Measurements from ENCODE around the gene TMEM269. TPM values are rescaled to one million over a fixed set of nuclear protein-coding genes. Genes with fewer than 3 reads are reported as not detected.
A peak's percentile ranks its signal among the peaks of the same experiment; 100 is the strongest.
"Not testable (repeated sequence)": the region's sequence is repeated elsewhere in the genome, so short reads cannot be mapped to it uniquely, and the experiment has no call there.

Gene TMEM269
- total RNA-seq, 2 experiments from 2014 or later = 0.12 TPM; not detected in 1

DNA sequence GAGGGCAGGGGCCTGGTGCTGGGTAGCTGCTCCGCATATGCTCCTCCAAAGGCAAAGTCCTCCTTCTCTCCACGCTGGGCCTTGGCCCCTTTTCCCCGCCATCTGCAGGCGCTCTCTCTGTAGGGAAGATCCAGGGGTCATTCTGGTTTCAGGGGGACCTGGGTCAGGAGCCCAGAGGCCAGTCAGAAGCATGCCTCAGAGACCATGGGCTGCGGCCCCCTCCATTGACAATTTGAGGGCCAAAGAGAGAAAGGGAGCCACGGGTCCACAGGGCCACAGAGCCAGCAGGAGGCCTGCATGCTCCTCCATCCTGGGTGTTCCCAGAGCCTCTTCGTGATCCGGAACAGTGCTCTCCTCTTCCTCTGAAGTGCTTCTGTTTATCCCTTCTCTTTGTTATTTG, 42.6 kb upstream of the TMEM269 start:
- Mint-ChIP-seq H3K27ac (no peak overlapping the region), H3K4me1 (peaks cover 3% of the 10 kb centered on the region), H3K4me3 (no peak overlapping the region), H3K27me3 (no peaks in the 10 kb centered on the region), H3K9me3 (ENCODE audit: low read depth) (no peaks in the 10 kb centered on the region), H3K36me3 (peaks cover 3% of the 10 kb centered on the region)
- DNase-seq (no peak), ATAC-seq (no peak)
- CTCF ChIA-PET = interaction anchor here (1.5 kb wide), 1 partner anchor 331 kb away, joined by 4 read pairs; no protein-coding TSS in a partner anchor

DNA sequence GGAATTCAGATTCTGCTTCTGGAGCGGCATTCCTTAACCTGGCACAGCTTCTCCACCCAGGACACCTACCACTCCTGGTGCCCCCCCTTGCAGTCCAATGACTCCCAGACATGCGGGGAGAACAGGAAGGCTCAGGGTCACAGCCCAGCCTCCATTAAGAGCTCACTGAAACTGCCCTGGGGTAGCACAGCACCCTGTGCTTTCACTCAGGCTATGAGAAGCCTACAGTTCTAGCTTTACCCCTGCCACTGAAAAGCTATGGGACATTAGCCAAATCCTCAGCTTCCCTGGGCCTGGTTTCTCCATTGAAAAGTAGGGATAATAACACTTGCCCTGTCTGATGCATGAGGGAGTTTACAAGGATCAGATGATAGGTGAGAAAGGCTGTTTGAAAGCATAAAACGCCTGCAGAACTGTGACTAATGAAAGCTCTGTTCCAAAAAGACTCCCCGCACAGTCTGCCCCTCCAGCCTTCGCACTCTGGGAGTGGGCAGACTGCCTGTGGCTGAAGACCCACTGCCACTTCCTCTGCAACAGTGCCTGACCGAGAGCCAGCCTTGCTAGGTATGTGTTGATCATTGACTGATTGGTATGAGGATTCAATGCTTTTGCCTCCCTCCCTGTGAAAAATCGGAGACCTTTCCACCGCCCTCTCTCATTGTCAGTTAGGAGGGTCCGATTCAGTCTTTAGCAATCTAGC, 42.0 kb upstream of the TMEM269 start:
- no peak overlapping the region for H3K27ac Mint-ChIP-seq
- H3K4me1 Mint-ChIP-seq = no peaks in the 10 kb centered on the region
- no peak for ATAC-seq
- no peaks in the 10 kb centered on the region for H3K27me3 Mint-ChIP-seq
- no peak for DNase-seq
- H3K4me3 Mint-ChIP-seq = no peak overlapping the region
- no peaks in the 10 kb centered on the region for H3K9me3 Mint-ChIP-seq (ENCODE audit: low read depth)
- peaks cover 3% of the 10 kb centered on the region for H3K36me3 Mint-ChIP-seq
- CTCF ChIA-PET = interaction anchor here (1.5 kb wide), 1 partner anchor 331 kb away, joined by 4 read pairs; no protein-coding TSS in a partner anchor

DNA sequence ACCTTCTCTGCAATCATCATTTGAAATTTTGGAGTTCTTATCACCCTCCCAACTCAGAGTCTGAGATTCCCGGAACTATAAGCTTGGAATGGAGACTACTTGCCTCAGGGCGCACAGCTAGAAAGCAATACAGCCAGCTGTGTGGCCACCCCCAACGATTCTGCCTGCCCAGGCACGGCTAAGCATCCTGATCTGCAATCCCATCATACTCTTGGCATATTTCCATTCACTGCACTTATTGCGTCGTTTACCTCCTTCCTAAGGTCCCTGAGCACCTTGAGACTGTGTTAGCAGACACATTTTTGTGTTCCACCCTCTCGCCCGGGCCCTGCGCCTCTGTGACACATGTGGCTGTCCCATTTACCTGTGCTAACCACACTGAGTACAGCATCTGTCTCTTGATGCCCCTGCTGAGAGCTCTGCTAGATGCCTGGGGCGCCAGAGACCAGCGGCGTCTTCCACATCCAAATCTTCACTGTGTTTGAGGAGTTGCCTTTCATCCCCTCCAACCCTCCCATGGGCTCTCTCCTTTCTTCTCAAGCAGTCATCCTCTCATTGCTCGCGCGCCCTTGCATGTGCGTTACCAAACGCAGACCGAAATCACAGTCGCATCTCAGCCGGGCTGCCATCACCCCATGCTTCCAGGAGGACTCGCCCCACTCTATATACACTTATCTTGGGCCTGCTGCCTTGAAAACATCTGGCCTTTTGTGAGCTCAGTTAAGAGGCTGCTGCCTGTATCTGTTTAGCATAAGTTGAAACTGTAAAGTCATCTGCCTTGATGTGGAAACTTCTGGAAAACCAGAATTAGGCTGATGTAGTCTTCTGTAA, 41.3 kb upstream of the TMEM269 start:
- H3K9me3 Mint-ChIP-seq (ENCODE audit: low read depth) = no peaks in the 10 kb centered on the region
- ATAC-seq (no peak), DNase-seq (no peak)
- H3K27me3 Mint-ChIP-seq = no peaks in the 10 kb centered on the region
- no peaks in the 10 kb centered on the region for H3K4me1 Mint-ChIP-seq
- no peak overlapping the region for H3K27ac Mint-ChIP-seq
- H3K4me3 Mint-ChIP-seq = no peak overlapping the region
- CTCF ChIA-PET = no interaction called here
- H3K36me3 Mint-ChIP-seq = peaks cover 3% of the 10 kb centered on the region

DNA sequence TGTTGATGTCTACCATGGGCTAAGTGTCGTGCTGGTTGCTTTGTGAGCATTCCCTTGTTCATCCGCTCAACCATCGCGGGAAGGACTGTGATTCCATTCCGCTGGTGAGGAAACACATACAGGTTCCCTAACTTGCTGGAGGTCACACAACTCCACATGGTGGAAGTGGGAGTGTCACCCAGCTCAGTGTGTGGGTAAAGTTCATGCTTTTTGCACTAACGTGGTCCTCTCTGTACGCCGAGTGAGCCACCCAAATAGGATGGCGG, 40.7 kb upstream of the TMEM269 start:
- H3K27ac Mint-ChIP-seq = no peak overlapping the region
- ATAC-seq = no peak

DNA sequence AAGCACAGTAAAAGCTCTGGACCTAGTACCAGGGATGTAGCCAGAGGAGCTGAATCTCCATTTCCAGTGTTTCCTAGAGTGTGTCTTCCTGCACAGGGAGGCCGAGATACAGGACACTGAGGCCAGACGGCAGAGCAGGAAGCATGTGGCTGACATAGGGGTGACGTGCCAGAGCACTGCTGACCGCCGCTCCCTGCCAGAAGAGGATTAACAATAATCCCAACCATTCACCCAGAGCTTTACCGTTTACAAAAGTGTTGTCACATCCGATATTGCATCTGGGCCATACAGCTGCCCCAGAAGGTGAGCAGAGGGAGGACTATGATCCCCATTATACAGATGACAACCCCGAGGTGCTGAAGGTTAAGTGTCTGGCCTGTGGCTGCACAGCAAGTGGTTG, 38.9 kb upstream of the TMEM269 start:
- CTCF ChIA-PET = interaction anchor here (0.7 to 1.4 kb wide), 5 partner anchors 76 to 171 kb away, joined by 3 to 5 read pairs (median 3); no protein-coding TSS in a partner anchor
- H3K27ac Mint-ChIP-seq = no peak overlapping the region
- H3K27me3 Mint-ChIP-seq = no peaks in the 10 kb centered on the region
- DNase-seq (no peak), ATAC-seq (no peak)
- H3K9me3 Mint-ChIP-seq (ENCODE audit: low read depth) = no peaks in the 10 kb centered on the region
- no peaks in the 10 kb centered on the region for H3K4me1 Mint-ChIP-seq
- no peak overlapping the region for H3K4me3 Mint-ChIP-seq
- peaks cover 13% of the 10 kb centered on the region for H3K36me3 Mint-ChIP-seq

More for the DNA sequence above, 40.7 kb upstream of the TMEM269 start:
- Mint-ChIP-seq H3K27me3 (no peaks in the 10 kb centered on the region), H3K36me3 (peaks cover 3% of the 10 kb centered on the region), H3K4me1 (no peaks in the 10 kb centered on the region), H3K9me3 (ENCODE audit: low read depth) (no peaks in the 10 kb centered on the region), H3K4me3 (no peak overlapping the region)
- CTCF ChIA-PET = no interaction called here
- no peak for DNase-seq

DNA sequence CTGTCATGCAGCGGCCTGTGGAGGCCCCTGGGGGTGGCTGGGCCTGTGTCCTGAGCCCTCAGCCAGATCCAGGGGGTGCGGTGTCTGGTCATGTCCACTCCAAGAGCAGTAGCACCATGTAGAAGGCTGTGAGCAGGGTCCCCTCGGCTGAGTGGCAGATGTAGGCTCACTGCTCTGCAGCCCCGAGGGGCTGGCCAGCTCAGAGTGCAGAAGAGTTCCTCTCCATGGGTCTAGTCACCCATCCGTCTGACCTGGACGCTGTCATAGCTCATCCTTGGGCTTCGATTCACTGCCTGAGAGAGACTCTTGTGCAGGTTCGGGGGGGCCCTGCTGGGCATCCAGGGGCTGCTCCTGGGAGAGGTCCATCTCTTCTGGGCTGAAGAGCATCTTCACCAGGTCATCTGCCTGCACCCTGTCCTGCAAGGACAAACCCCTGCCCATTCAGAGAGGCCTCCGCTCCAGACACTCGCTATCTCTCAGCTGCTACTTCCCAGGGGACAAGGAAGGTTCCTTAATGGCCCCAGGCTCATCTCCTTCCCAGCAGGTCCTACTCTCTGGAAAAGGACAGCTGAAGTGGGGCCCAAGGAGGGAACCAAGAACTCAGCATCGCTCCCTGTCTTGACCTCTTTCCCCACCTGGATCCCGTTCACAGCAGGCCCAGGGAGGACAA, 38.2 kb upstream of the TMEM269 start:
- CTCF ChIA-PET = interaction anchor here (0.7 to 1.4 kb wide), 6 partner anchors 12 to 168 kb away, joined by 3 to 5 read pairs (median 4); no protein-coding TSS in a partner anchor
- Mint-ChIP-seq H3K27ac (no peak overlapping the region), H3K9me3 (ENCODE audit: low read depth) (no peaks in the 10 kb centered on the region), H3K4me3 (no peak overlapping the region), H3K4me1 (no peaks in the 10 kb centered on the region), H3K36me3 (peaks cover 14% of the 10 kb centered on the region), H3K27me3 (no peaks in the 10 kb centered on the region)
- no peak for ATAC-seq
- DNase-seq = no peak

DNA sequence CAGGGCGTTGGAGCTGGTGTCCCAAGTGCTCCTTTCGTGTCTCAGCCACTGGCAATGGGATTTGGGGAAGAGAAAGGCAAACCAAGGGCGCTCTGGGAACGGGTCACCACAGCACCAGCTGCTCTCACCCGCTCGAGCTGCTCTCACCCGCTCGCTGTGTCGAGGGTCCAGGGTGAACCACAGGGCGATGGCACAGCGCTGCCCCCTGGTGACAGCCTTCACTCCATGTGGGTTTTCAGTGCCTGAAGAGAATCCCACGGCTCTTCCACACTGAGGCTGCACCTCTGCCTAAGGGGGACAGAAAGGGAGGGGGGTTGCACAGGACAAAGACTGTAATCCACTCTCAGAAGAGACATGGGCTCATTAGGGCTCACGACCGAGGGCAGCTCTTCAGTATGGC, 37.7 kb upstream of the TMEM269 start:
- peaks cover 20% of the 10 kb centered on the region for H3K36me3 Mint-ChIP-seq
- CTCF ChIA-PET = interaction anchor here (0.7 to 1.4 kb wide), 6 partner anchors 13 to 169 kb away, joined by 3 to 5 read pairs (median 4); no protein-coding TSS in a partner anchor

DNA sequence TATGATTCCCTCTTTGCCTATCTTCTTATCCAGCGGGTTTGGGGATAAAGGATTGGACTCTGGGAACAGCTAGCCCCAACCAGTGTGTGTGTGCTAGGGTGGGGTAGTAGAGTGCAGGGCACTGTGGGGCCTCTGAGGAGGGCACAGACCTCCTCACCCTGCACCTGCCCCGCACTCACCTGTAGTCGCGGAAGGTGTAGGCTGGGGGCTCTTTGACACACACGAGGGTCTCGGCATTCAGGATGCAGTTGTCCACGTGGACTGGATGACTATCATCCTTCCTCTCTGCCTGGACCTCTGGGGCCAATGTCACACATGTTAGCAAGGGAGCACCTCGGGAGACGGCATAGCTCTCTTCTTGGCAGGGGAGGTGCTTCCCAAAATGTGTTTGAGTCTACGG, 36.8 kb upstream of the TMEM269 start:
- Mint-ChIP-seq H3K9me3 (ENCODE audit: low read depth) (no peaks in the 10 kb centered on the region), H3K27me3 (no peaks in the 10 kb centered on the region), H3K27ac (no peak overlapping the region), H3K36me3 (peaks cover 26% of the 10 kb centered on the region), H3K4me3 (no peak overlapping the region), H3K4me1 (no peaks in the 10 kb centered on the region)
- CTCF ChIA-PET = no interaction called here
- ATAC-seq (no peak), DNase-seq (no peak)

More for the DNA sequence above, 37.7 kb upstream of the TMEM269 start:
- no peak for DNase-seq
- H3K4me3 Mint-ChIP-seq = no peak overlapping the region
- H3K9me3 Mint-ChIP-seq (ENCODE audit: low read depth) = no peaks in the 10 kb centered on the region
- H3K4me1 Mint-ChIP-seq = no peaks in the 10 kb centered on the region
- peak; percentile 57 for ATAC-seq
- H3K27me3 Mint-ChIP-seq = no peaks in the 10 kb centered on the region
- H3K27ac Mint-ChIP-seq = no peak overlapping the region

DNA sequence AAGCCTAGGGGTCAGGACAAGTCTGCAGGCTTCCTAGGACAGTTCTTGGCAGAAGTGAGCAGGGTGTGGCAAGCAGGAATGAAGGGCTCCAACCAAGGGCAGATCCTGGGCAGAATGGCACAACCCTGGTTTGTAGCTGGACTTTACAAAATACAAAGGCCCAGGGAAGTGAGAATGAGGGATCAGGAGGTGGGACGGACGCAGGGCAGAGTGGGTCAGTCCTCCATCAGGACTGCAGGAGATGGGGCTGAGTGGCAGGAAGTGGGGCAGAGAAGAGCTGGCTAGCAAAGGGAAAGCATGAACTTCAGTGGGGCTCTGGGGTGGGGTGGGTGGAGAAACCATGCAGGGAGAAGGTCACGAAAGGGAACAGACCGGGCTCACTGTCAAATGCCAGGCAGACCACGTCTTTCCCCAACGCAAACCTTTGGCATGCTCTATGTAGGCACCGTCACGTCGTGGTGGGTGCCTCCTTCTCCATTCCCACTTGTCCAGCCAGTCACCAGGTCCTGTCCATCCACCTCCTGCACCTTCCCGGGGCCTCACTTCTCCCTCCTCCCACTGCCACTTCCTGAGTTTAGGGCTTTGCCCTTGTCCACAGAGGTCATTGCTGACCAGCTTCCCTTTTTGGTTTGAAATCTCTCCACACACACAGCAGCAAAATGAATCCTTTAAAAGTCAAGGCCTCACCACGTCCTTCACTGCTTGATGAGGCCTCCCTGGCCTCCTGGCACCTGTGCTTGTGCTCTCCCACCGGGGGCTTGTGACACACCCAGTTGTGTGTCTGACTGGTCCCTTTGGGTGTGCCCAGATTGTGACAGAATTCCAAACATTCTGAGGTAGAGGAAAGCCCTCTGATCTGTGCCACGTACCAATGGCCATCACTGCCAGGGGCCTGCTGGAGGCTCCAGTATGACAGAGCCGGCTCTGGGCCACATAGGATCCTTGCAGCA, 36.1 kb upstream of the TMEM269 start:
- ATAC-seq = no peak
- Mint-ChIP-seq H3K4me1 (no peaks in the 10 kb centered on the region), H3K9me3 (ENCODE audit: low read depth) (no peaks in the 10 kb centered on the region), H3K36me3 (peaks cover 28% of the 10 kb centered on the region), H3K27me3 (no peaks in the 10 kb centered on the region), H3K4me3 (no peak overlapping the region), H3K27ac (no peak overlapping the region)
- DNase-seq = no peak
- CTCF ChIA-PET = interaction anchor here (0.9 to 1.3 kb wide), 2 partner anchors 171 to 326 kb away, joined by 3 to 5 read pairs; no protein-coding TSS in a partner anchor

DNA sequence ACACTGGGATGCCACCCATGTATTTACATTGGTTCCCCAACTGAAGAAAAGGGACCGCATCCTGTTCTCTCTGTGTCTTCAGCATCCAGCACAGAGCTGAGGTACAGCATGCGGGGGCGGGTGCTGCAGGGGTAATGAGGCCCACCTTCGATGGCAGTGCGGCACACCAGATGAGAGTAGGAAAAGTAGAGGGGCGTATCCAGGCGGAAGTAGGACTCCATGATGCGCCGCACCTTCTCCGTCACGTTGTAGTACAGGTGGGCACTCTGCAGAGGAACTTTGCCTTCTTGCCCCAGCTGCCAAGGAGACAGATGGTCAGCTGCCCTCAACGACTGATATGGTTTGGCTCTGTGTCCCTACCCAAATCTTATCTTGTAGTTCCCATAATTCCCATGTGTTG, 34.8 kb upstream of the TMEM269 start:
- Mint-ChIP-seq H3K4me3 (no peak overlapping the region), H3K4me1 (no peaks in the 10 kb centered on the region), H3K9me3 (ENCODE audit: low read depth) (no peaks in the 10 kb centered on the region), H3K27ac (no peak overlapping the region), H3K36me3 (peaks cover 38% of the 10 kb centered on the region), H3K27me3 (no peaks in the 10 kb centered on the region)
- DNase-seq = no peak
- CTCF ChIA-PET = interaction anchor here (0.9 kb wide), 1 partner anchor 172 kb away, joined by 5 read pairs; no protein-coding TSS in a partner anchor
- no peak for ATAC-seq

DNA sequence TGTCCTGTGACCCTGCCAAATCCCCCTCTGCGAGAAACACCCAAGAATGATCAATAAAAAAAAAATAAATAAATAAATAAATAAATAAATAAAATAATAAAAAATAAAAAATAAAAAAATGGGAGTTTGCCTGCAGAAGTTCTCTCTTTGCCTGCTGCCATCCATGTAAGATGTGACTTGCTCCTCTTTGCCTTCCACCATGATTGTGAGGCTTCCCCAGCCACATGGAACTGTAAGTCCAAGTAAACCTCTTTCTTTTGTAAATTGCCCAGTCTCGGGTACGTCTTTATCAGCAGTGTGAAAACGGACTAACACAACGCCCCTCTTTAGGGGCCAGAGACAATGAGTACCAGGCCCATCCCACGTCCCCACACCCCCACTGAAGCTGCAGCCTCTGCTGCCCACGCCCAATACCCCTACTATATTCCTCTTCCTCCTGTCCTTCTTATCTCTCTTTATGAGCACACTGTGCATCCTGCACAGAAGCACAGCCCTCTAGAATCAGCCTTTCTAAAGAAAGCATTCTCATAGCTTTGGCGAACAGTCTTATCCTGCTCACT, 33.2 kb upstream of the TMEM269 start:
- H3K27me3 Mint-ChIP-seq; CTCF ChIA-PET; ATAC-seq; H3K4me1 Mint-ChIP-seq; H3K4me3 Mint-ChIP-seq; DNase-seq; H3K9me3 Mint-ChIP-seq (ENCODE audit: low read depth); H3K27ac Mint-ChIP-seq: not testable (repeated sequence)
- peaks cover 43% of the 10 kb centered on the region for H3K36me3 Mint-ChIP-seq

DNA sequence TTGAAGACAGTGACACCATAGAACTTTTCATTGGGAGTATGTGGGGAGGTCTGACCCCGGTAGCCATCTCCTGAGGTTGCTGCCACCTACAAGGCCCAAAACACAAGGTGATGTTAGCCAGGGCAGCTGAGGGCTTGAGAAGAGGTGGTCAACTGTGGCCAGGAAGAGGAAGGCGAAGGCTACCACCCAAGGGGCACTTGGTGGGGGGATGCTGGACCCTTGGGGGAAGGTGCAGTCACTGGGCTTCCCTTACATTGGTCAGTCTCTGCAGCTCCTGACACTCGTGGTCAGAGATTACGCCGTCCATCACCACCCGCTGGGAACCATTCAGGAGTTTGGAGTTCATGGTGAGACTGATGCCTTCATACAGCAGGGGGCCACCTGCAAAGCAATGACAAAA, 32.5 kb upstream of the TMEM269 start:
- CTCF ChIA-PET = interaction anchor here (1.0 to 1.1 kb wide), 2 partner anchors 22 to 174 kb away, joined by 3 to 4 read pairs; no protein-coding TSS in a partner anchor
- Mint-ChIP-seq H3K27me3 (no peaks in the 10 kb centered on the region), H3K27ac (no peak overlapping the region), H3K9me3 (ENCODE audit: low read depth) (no peaks in the 10 kb centered on the region), H3K4me1 (no peaks in the 10 kb centered on the region), H3K4me3 (no peak overlapping the region), H3K36me3 (peaks cover 45% of the 10 kb centered on the region)
- ATAC-seq (no peak), DNase-seq (no peak)
